Skeletal muscle cell (primary cell): ENCODE results near the gene GPBAR1.
"Not testable (repeated sequence)": the region's sequence is repeated elsewhere in the genome, so short reads cannot be mapped to it uniquely, and the experiment has no call there.

Source experiments
- DNase-seq: peaks from one replicate; pipeline ENCODE4 v3.0.0-alpha.2; 2010; ENCODE audit warnings: low read depth
- H3K4me3 ChIP-seq: 2 replicates; pipeline ENCODE4 v1.5.1; 2011; ENCODE audit warnings: low read depth, mild to moderate bottlenecking, control low read depth, low read length, moderate library complexity

The GPBAR1 gene

DNA sequence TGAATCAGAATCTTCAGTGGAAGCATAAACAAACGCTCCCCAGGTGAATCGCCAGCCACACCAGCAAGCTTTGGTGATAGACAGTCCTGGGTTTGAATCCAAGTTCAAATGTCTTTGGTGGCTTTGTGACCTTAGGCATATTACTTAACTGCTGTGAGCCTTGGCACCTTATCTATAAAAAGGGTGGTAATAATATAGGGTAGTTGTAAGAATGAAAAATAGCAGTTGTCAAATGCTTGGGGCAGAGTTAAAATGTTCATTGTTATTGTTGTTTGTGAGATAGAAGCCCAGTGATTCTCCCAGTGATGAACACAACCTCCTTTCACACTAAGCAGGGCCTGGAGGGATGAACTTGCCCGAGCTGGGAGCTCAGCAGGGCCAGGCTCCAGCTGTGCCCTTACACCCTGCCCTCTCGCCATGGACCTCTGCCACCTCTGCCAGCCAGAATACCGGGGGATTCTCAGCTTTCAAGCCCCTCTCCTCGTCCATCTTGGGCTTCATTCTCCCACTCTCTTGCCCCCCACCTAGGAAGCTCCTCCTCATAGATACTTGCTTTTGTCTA, 37.6 kb downstream of the GPBAR1 start:
- no peak overlapping the region for H3K4me3 ChIP-seq
- DNase-seq = no peak

DNA sequence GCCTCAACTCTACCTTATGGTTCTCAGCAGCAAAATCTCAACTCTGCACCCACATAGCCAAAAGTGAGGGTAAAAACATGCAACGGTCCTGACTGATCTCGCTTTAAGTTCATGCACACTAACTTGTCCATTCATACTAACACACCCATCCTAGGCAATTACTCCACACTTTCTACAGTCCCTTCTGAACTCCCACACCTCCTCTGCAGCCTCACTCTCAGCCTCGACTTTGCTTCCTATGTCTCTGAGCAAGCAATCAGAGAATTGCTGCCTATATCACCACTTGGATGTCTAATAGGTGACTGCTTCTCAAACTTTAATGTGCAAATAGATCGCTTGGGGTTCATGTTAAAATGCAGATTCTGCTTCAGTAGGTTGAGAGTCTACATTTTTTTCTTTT, 39.3 kb downstream of the GPBAR1 start:
- H3K4me3 ChIP-seq = no peak overlapping the region
- DNase-seq = no peak

DNA sequence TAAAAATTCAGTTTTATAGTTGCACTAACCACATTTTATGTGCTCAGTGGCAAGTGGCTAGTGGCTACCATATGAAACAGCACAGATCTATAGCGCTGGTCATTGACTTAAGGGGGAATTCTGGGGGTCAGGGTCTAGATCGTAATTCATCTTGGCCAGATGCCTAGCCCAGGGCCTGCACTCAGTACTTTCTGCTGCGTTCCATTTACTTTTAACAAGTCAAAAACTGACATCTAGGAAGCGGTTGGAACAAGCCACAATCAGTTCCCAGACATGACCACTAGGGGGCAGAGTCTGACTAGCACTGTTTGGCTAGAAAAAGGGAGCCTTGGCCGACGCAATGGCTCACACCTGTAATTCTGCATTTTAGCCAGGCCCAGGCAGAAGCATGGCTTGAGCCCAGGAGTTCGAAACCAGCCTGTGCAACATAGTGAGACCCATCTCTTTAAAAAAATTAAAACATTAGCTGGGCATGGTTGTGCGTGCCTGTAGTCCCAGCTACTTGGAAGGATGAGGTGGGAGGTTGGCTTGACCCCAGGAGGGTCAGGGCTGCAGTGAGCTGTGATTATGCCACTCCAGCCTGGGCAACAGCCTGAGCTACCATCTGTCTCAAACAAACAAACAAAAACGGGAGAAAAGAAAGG, 40.5 kb downstream of the GPBAR1 start:
- no peak for DNase-seq
- H3K4me3 ChIP-seq = no peak overlapping the region

DNA sequence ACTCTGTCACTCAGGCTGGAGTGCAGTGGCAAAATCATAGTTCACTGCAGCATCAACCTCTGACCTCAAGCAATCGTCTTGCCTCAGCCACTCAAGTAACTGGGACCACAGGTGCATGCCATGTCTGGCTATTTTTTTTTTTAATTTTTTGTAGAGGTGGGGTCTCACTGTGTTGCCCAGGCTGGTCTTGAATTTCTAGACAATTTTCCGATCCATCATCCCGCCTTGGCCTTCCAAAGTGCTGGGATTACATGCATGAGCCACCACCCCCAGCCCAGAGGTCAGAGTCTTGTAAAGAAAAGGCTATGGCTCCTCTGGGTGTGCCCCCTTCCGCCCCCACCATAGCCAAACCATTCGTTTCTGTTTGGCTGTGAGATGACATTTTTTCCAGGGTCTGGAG, 44.6 kb downstream of the GPBAR1 start:
- no peak for DNase-seq
- no peak overlapping the region for H3K4me3 ChIP-seq

DNA sequence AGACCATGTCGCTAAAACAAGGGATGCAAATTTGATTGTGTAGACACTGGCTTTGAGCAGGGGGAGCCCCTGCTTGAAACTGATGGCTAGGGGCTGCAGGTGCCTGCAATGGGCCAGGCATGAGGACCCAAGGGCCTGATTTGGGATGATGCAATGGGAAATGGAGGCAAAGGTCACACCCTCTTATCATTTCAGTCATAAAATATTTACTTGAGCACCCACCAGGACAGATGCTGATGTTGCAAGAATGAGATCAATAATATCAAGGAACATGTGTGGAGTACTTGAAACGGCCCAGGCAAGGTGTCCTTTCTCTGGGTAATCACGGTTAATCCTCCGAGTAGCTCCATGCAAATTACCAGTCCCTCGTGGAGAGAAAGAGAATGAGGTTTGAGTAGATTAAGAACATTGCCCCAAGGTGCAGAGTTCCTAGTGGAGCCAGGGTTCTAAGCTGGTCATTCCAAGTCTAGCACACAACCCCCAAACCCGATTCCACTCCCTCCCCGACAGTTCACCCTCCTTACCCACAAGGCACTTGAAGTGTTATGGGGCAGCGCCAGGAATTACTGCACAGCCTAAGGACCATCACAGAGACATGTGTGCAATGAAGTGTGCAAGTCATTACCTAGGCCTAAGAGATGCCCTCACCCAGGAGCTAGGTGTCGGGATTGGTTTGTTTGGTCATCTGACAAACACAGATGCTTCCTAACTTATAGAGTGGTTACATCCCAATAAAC, 45.5 kb downstream of the GPBAR1 start:
- no peak overlapping the region for H3K4me3 ChIP-seq
- DNase-seq = no peak

DNA sequence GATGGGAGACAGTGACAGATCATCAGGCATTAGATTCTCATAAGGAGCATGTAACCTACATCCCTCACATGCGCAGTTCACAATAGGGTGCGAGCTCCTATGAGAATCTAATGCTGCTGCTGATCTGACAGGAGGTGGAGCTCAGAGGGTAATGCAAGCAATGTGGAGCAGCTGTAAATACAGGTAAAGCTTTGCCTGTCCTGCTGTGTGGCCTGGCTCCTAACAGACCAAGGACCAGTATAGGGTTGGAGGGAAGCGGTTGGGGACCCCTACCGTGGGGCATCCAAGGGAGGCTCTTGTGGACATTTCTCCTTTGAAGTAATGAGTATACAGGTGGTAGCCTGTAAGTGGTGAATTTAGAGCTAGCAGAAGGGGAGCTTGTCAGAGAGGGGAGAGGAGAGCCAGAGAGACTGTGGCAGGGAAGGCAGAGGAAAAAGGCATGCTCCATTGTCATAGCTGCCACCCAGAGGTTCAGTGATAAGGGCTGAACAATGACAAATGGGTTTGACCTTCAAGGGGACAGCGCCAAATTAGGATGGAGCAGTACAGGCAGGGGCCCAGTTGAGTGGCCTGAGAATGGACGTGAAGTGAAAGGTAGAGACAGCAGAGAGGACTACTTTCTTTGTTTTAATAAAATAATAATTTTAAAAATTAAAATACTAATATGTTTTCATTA, 46.7 kb downstream of the GPBAR1 start:
- H3K4me3 ChIP-seq = no peak overlapping the region
- DNase-seq = no peak

DNA sequence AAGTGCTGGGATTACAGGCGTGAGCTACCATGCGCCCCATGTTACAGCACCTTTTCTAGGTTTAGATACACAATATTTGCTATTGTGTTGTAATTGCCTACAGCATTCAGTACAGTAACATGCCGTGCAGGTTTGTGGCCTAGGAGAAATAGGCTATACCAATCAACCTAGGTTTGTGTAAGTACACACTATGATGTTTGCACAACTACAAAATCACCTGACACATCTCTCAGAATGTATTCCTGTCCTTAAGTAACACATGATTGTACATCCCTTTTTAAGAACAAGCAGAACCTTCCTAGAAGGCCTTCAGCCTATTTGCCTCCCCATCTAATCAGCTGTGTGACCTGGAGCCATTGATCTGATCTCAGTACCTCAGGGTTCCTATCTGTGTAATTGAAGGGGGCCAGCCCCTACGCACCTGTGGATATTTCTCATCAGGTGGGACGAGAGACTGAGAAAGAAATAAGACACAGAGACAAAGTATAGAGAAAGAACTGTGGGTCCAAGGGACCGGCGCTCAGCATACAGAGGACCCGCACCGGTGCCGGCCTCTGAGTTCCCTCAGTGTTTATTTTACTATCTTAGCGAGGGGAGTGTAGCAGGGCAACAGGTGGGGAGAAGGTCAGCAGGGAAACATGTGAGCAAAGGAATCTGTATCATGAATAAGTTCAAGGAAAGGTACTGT, 50.2 kb downstream of the GPBAR1 start:
- no peak overlapping the region for H3K4me3 ChIP-seq
- no peak for DNase-seq

DNA sequence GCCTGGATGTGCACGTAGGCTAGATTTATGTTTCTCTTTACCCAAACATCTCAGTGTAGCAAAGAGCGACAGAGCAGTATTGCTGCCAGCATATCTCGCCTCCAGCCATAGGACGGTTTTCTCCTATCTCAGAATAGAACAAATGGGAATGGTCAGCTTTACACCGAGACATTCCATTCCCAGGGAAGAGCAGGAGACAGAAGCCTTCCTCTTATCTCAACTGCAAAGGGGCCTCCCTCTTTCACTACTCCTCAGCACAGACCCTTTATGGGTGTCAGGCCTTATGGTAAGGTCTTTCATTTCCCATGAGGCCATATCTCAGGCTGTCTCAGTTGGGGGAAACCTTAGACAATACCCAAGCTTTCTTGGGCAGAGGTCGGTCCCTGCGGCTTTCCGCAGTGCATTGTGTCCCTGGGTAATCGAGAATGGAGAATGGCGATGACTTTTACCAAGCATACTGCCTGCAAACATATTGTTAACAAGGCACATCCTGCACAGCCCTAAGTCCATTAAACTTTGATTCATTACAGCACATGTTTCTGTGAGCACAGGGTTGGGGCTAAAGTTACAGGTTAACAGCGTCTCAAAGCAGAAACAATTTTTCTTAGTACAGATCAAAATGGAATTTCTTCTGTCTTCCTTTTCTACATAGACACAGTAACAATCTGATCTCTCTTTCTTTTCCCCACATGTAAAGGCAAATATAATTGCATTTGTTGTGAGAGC, 50.9 kb downstream of the GPBAR1 start:
- DNase-seq, H3K4me3 ChIP-seq: not testable (repeated sequence)

DNA sequence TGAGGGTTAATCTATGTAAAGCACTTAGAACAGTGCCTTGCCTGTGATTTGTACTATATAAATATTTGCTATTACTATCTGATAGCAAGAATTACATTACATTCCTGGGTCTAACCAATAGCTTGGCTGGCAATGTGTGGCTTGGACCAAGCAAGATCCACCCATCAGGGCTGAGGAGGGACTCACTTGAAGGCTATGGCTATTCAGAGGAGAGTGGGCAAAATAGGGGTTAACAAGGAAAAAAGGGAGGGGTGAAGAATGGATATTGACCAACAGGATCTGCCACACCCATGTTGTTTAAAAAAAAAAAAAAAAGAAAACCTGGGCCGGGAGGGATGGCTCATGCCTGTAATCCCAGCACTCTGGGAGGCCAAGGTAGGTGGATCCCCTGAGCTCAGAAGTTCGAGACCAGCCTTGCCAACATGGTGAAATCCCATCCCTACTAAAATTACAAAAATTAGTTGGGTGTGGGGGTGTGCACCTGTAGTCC, 51.5 kb downstream of the GPBAR1 start:
- no peak overlapping the region for H3K4me3 ChIP-seq
- no peak for DNase-seq

DNA sequence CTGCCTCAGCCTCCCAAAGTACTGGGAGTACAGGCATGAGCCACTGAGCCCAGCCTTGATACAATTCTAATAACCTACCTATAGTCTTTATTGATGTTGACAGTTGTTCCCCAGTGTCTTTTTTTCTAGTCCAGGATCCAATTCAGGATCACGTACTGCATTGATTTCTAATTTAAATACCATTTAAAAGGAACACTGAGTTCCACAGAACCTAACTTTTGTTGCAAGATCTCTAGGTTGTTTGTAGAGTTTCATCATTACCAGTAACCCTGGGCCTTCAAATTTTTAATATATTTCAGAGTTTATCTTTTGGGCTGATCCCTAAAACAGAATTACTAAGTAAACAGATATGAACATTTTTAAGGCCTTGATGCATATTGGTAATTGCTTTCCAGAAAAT, 52.5 kb downstream of the GPBAR1 start:
- DNase-seq = no peak
- H3K4me3 ChIP-seq = no peak overlapping the region
